Bronchial epithelial cell (primary cell): ENCODE results near the gene GLCE. TPM values are rescaled to one million over a fixed set of nuclear protein-coding genes. Genes with fewer than 3 reads are reported as not detected.
"Not testable (repeated sequence)": the region's sequence is repeated elsewhere in the genome, so short reads cannot be mapped to it uniquely, and the experiment has no call there.

Experiments used
- DNase-seq: peaks from one replicate; pipeline ENCODE4 v3.0.0-alpha.2; 2010; ENCODE audit warnings: low read depth
- FAIRE-seq: peaks from 2 replicates; lab custom pipeline; 2011; peaks lifted over from hg19 to GRCh38; lab: Jason Lieb, UNC
- H3K27me3 ChIP-seq: 2 replicates; pipeline ENCODE4 v1.5.1; 2011; ENCODE audit warnings: low read length; ENCODE audit not compliant: control insufficient read depth, insufficient read depth
- H3K36me3 ChIP-seq: 2 replicates; pipeline ENCODE4 v1.5.1; 2011; ENCODE audit warnings: low read length; ENCODE audit not compliant: control insufficient read depth, insufficient read depth
- H3K4me3 ChIP-seq: 2 replicates; pipeline ENCODE4 v1.5.1; 2011; ENCODE audit warnings: mild to moderate bottlenecking, low read depth, low read length, control low read depth
- total RNA-seq: library from RNA; depleted of rRNA; stranded (reverse); fragments of >200 nt; gene quantifications from 2 replicates; pipeline ENCODE4 v1.2.1, GENCODE V29; 2014
- TF ChIP-seq, protein P1 (sequence below): IDR thresholded peaks from 2 replicates; pipeline ENCODE4 v1.5.1; 2011; ENCODE audit warnings: mild to moderate bottlenecking, moderate library complexity, low read length, control low read depth, inconsistent platforms; ENCODE audit not compliant: insufficient read depth, severe bottlenecking

GLCE gene
- total RNA-seq, 1 donor from 2014 or later, result 46.3 TPM

DNA sequence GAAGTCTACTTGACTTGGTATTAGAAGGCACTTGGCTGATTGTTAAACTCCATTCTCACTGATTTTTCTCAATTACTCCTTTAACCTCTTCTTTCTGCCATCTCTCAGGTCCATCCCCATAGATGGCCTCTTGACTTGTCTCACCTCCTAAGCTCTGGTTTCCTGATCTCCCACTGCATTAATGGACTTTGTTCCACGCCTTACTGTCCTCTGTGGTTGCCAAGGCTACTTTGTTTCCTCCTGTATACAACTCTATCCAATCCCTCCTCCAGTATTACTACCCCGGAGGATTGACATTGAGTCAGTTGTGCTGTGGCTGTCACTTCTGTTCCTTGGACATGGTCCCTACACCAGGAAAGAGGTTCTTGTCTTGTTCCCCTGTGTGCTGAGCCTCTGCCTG is 10.6 kb upstream of the GLCE start:
- Histone ChIP-seq H3K4me3 (no peak overlapping the region), H3K36me3 (no peaks in the 10 kb centered on the region), H3K27me3 (peaks cover 6% of the 10 kb centered on the region)
- DNase-seq (no peak), FAIRE-seq (no peak)
- TF ChIP-seq, protein P1, sequence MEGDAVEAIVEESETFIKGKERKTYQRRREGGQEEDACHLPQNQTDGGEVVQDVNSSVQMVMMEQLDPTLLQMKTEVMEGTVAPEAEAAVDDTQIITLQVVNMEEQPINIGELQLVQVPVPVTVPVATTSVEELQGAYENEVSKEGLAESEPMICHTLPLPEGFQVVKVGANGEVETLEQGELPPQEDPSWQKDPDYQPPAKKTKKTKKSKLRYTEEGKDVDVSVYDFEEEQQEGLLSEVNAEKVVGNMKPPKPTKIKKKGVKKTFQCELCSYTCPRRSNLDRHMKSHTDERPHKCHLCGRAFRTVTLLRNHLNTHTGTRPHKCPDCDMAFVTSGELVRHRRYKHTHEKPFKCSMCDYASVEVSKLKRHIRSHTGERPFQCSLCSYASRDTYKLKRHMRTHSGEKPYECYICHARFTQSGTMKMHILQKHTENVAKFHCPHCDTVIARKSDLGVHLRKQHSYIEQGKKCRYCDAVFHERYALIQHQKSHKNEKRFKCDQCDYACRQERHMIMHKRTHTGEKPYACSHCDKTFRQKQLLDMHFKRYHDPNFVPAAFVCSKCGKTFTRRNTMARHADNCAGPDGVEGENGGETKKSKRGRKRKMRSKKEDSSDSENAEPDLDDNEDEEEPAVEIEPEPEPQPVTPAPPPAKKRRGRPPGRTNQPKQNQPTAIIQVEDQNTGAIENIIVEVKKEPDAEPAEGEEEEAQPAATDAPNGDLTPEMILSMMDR, result no peak

DNA sequence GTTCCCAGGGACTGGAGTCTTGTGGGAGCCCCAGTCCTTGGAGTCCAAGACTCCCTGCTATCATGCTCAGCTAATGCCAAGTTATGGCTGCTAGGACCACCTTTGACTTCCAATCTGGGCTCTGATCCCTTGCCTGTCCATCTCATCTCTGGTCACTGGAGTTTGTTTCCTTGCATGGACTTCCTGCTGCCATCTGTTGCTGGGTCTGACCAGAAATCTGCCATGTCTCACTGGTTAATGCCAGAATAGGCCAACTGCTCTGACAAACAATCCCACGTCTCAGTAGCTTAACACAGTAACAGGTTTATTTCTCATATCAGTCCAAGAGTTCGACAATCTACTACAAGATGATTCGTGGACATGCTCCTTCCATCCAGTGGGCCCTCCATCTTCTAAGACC is 10.1 kb upstream of the GLCE start:
- TF ChIP-seq, protein P1, result no peak
- Histone ChIP-seq H3K4me3 (no peak overlapping the region), H3K36me3 (no peaks in the 10 kb centered on the region), H3K27me3 (peaks cover 6% of the 10 kb centered on the region)
- DNase-seq (no peak), FAIRE-seq (no peak)

DNA sequence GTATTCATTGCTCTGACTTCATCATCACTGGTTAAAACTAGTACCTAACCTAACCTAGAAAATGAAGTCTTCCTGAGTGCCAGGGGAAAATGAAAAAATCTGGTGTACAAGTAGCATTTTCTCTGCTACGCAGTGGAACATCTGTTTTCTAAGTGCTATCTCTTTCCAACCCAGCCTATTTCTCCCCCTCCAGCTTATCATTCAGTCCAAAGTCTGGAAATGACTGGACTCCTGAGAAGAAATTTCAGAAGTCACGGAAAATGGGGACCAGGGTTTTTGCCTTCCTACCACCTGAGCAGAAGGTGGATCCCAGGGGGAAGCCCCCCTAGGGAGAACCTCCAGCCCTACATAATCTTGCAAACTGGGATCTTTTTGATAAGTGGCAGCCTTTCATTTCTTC is 9.6 kb upstream of the GLCE start:
- TF ChIP-seq, protein P1, result no peak
- H3K27me3 ChIP-seq, result peaks cover 4% of the 10 kb centered on the region
- no peak overlapping the region for H3K4me3 ChIP-seq
- no peak for FAIRE-seq
- no peak for DNase-seq
- no peaks in the 10 kb centered on the region for H3K36me3 ChIP-seq

DNA sequence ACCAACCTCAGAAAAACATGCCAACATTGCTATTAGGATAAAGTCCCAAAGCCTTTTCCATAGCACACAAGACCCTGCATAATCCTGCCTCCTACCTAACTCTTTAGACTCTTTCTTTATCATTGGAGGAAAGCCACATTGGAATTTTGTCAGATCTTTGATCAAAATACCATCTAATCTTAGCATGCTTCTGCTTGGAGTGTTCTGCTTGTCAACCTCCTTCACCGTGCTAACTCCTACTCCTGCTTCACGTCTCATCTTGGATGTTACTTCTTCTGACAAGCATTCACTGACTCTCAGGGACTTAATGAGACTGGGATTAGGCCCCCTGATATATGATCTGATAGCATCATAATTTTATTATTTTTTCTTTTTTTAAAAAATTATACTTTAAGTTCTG is 7.4 kb upstream of the GLCE start:
- TF ChIP-seq, protein P1, result no peak
- DNase-seq, result no peak
- Histone ChIP-seq H3K27me3 (peaks cover 2% of the 10 kb centered on the region), H3K36me3 (no peaks in the 10 kb centered on the region), H3K4me3 (no peak overlapping the region)
- FAIRE-seq, result no peak

DNA sequence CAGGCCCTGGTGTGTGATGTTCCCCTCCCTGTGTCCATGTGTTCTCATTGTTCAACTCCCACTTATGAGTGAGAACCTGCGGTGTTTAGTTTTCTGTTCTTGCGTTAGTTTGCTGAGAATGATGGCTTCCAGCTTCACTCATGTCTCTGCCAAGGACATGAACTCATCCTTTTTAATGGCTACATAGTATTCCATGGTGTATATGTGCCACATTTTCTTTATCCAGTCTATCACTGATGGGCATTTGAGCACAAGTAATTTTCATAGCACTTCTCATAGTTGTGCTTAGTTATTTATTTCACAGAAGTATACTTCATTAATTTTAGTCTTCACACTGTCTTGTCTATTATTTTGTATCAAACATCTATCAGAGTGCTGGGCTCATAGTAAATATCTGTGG is 6.8 kb upstream of the GLCE start:
- not testable (repeated sequence) for FAIRE-seq, H3K36me3 ChIP-seq, H3K4me3 ChIP-seq, DNase-seq, H3K27me3 ChIP-seq

DNA sequence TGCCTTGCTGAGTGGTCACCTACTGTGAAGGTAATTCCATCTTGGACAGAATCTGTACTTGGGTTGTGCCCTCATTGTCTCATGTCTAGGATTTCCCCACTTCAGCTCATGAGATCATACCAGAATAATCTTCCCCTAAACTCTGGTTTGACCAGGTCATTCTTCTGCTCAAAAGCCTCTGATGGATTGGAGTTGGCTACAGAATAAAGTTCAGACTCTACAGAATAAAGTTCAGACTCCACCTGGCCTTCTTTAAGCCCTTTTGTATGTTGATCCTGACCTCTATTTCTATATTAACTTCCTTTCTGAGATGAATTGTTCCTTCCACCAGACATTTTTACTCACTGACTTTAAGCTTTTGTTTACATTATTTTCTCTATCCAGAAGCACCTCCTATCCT is 6.4 kb upstream of the GLCE start:
- DNase-seq (peak; percentile 8), FAIRE-seq (no peak)
- TF ChIP-seq, protein P1, result no peak
- H3K27me3 ChIP-seq, result no peaks in the 10 kb centered on the region
- H3K4me3 ChIP-seq, result no peak overlapping the region
- no peaks in the 10 kb centered on the region for H3K36me3 ChIP-seq
